Suprapubic skin (tissue), 4 donors: ENCODE results near the gene TAF11L4. TPM values are rescaled to one million over a fixed set of nuclear protein-coding genes. Genes with fewer than 3 reads are reported as not detected.
"Not testable (repeated sequence)": the region's sequence is repeated elsewhere in the genome, so short reads cannot be mapped to it uniquely, and the experiment has no call there.

Source experiments
- DNase-seq, 2 donors: peaks; one replicate each; pipeline ENCODE4 v3.0.0-alpha.2; 2019; ENCODE audit warnings: low spot score in 2 of 2
- H3K27ac ChIP-seq: fragments of 200-600 bp; sonication (generic); one replicate; pipeline ENCODE4 v1.5.1; 2019
- H3K27me3 ChIP-seq: fragments of 200-600 bp; sonication (generic); one replicate; pipeline ENCODE4 v1.5.1; 2019
- H3K36me3 ChIP-seq: fragments of 200-600 bp; sonication (generic); one replicate; pipeline ENCODE4 v1.5.1; 2019
- H3K4me1 ChIP-seq: fragments of 200-600 bp; sonication (generic); one replicate; pipeline ENCODE4 v1.5.1; 2019
- H3K4me3 ChIP-seq: fragments of 200-600 bp; sonication (generic); one replicate; pipeline ENCODE4 v1.5.1; 2019; ENCODE audit warnings: mild to moderate bottlenecking
- H3K9me3 ChIP-seq: fragments of 200-600 bp; sonication (generic); one replicate; pipeline ENCODE4 v1.5.1; 2019
- CTCF ChIP-seq, 2 donors: fragments of 200-600 bp in 1 of 2; fragments of 450-650 bp in 1 of 2; sonication (generic) in 1 of 2; IDR thresholded peaks; one replicate each; pipeline ENCODE4 v1.5.1; 2016 to 2019; ENCODE audit warnings: antibody characterized with exemption in 2 of 2, mild to moderate bottlenecking in 1 of 2, moderate library complexity in 1 of 2
- EP300 ChIP-seq: sonication (generic); formaldehyde crosslinking; IDR thresholded peaks from one replicate; pipeline ENCODE4 v1.6.1; 2017; ENCODE audit warnings: antibody characterized with exemption
- POLR2A ChIP-seq, 2 donors: fragments of 450-650 bp; IDR thresholded peaks; one replicate each; pipeline ENCODE4 v1.6.1; 2017; ENCODE audit warnings: antibody characterized with exemption in 2 of 2, mild to moderate bottlenecking in 2 of 2, moderate library complexity in 2 of 2
- POLR2AphosphoS5 ChIP-seq, 3 donors: sonication (generic); formaldehyde crosslinking; IDR thresholded peaks; one replicate each; pipeline ENCODE4 v1.6.1; 2017; ENCODE audit warnings: antibody characterized with exemption in 3 of 3
- WGBS: methylation state at CpG from one replicate; pipeline ENCODE4 v1.1.5; 2018; 5-methylcytosine and 5-hydroxymethylcytosine counted together
- total RNA-seq, 4 donors: library from RNA; depleted of rRNA; stranded (reverse); fragments of >200 nt; gene quantifications; one replicate each; pipeline ENCODE4 v1.1.0, GENCODE V29; 2016

The TAF11L4 gene
- not detected for total RNA-seq

- not testable (repeated sequence) for H3K9me3 ChIP-seq, H3K27ac ChIP-seq, H3K4me3 ChIP-seq, H3K27me3 ChIP-seq, H3K36me3 ChIP-seq, H3K4me1 ChIP-seq, DNase-seq
- no CpG with 5 or more reads among the region's 15 CpGs for WGBS
These were observed at the start of gene TAF11L4 for GRCh38 chr5:17521501-17521900. Gene TAF11L4, plus strand, starts transcription at chr5:17521801.

- not testable (repeated sequence) for H3K36me3 ChIP-seq, H3K4me3 ChIP-seq, H3K27me3 ChIP-seq, H3K27ac ChIP-seq, H3K9me3 ChIP-seq, H3K4me1 ChIP-seq, DNase-seq
These were observed 46.5 kb upstream of the TAF11L4 start for GRCh38 chr5:17475064-17475463.

GRCh38 chr5:17477043-17477442 lies 44.6 kb upstream of the TAF11L4 start:
- WGBS = 77% methylated on average over 3 of the region's 3 CpGs
- Histone ChIP-seq H3K4me3 (no peak overlapping the region), H3K4me1 (no peaks in the 10 kb centered on the region), H3K9me3 (no peaks in the 10 kb centered on the region), H3K36me3 (no peaks in the 10 kb centered on the region), H3K27ac (no peak overlapping the region), H3K27me3 (no peaks in the 10 kb centered on the region)
- no peak for DNase-seq
- TF ChIP-seq CTCF (IDR thresholded peaks at IDR 0.05) = no peak
- no peak for TF ChIP-seq POLR2A (IDR thresholded peaks at IDR 0.05)
- no peak for TF ChIP-seq POLR2AphosphoS5 (IDR thresholded peaks at IDR 0.05)
- TF ChIP-seq EP300 = no peak

GRCh38 chr5:17477573-17478265 lies 43.9 kb upstream of the TAF11L4 start:
- TF ChIP-seq POLR2A (IDR thresholded peaks at IDR 0.05) (no peak), POLR2AphosphoS5 (IDR thresholded peaks at IDR 0.05) (no peak), CTCF (IDR thresholded peaks at IDR 0.05) (no peak)
- no peak for DNase-seq

GRCh38 chr5:17481378-17481777 lies 40.2 kb upstream of the TAF11L4 start:
- no peak overlapping the region for H3K4me3 ChIP-seq
- no peaks in the 10 kb centered on the region for H3K27me3 ChIP-seq
- DNase-seq = no peak
- H3K4me1 ChIP-seq = no peaks in the 10 kb centered on the region
- WGBS = 84% methylated on average over 4 of the region's 4 CpGs
- no peak overlapping the region for H3K27ac ChIP-seq
- TF ChIP-seq POLR2A (IDR thresholded peaks at IDR 0.05) = no peak
- no peak for TF ChIP-seq EP300
- no peak for TF ChIP-seq POLR2AphosphoS5 (IDR thresholded peaks at IDR 0.05)
- TF ChIP-seq CTCF (IDR thresholded peaks at IDR 0.05) = no peak
- H3K36me3 ChIP-seq = no peaks in the 10 kb centered on the region
- H3K9me3 ChIP-seq = no peaks in the 10 kb centered on the region

More at GRCh38 chr5:17477573-17478265, 43.9 kb upstream of the TAF11L4 start:
- Histone ChIP-seq H3K27me3 (no peaks in the 10 kb centered on the region), H3K4me3 (no peak overlapping the region), H3K36me3 (no peaks in the 10 kb centered on the region), H3K9me3 (no peaks in the 10 kb centered on the region), H3K4me1 (no peaks in the 10 kb centered on the region), H3K27ac (no peak overlapping the region)
- WGBS = 85% methylated on average over 7 of the region's 7 CpGs

- no peak for TF ChIP-seq POLR2A (IDR thresholded peaks at IDR 0.05)
- TF ChIP-seq EP300 = no peak
- no peak for TF ChIP-seq CTCF (IDR thresholded peaks at IDR 0.05)
- no peak for TF ChIP-seq POLR2AphosphoS5 (IDR thresholded peaks at IDR 0.05)
- no peak overlapping the region for H3K4me3 ChIP-seq
- no peaks in the 10 kb centered on the region for H3K27me3 ChIP-seq
- no peaks in the 10 kb centered on the region for H3K9me3 ChIP-seq
- no peak for DNase-seq
- WGBS = 55% methylated on average over 2 of the region's 2 CpGs
- no peak overlapping the region for H3K27ac ChIP-seq
- H3K36me3 ChIP-seq = no peaks in the 10 kb centered on the region
- H3K4me1 ChIP-seq = no peaks in the 10 kb centered on the region
These were observed 38.8 kb upstream of the TAF11L4 start for GRCh38 chr5:17482790-17483189.

- not testable (repeated sequence) for H3K9me3 ChIP-seq, DNase-seq, H3K4me1 ChIP-seq, H3K4me3 ChIP-seq, H3K27ac ChIP-seq, H3K36me3 ChIP-seq, H3K27me3 ChIP-seq
- 90% methylated on average over 7 of the region's 10 CpGs for WGBS
These were observed 35.0 kb upstream of the TAF11L4 start for GRCh38 chr5:17486464-17487173.
